ENCODE measurements around the gene WFDC2. TPM values are rescaled to one million over a fixed set of nuclear protein-coding genes. Genes with fewer than 3 reads are reported as not detected.

WFDC2 gene
- total and polyA plus RNA-seq, 3 donors from 2014 or later = 6.1 to 37.6 (median 32.0) TPM

DNA sequence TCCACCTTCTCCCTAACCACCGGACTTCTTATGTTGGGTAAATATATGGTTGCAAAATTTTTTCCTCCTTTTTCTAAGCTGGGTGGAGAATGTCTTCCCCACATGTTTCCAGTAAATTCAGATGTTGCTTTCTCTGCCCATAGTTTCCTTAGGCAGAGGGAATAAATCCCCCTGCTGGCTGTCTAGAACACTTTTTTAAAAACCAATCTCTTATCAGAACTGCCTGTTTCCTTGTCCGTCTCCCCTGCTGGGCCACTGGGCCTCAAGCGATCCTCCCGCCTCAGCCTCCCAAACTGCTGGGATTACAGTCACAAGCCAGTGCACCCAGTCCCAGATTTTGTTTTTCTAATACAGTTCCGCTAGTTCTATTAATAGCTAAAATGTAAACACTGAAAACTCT, 9.9 kb upstream of the WFDC2 start:
- intact Hi-C loops (cut with DNase I; ENCODE audit: low total_unique reads) = no loop called here
- Histone ChIP-seq H3K36me3 (ENCODE audit: low read depth, missing control alignments) (no peaks in the 10 kb centered on the region), H3K27ac (no peak overlapping the region), H3K4me3 (no peak overlapping the region), H3K27me3 (no peaks in the 10 kb centered on the region), H3K4me1 (no peaks in the 10 kb centered on the region), H3K9me3 (no peaks in the 10 kb centered on the region)
- 70 to 73% methylated on average over 5 of the region's 5 CpGs for WGBS, 2 donors
- no peak for DNase-seq
- TF ChIP-seq CTCF (IDR thresholded peaks at IDR 0.05) (no peak), POLR2A (IDR thresholded peaks at IDR 0.05) (no peak)

- WGBS, 2 donors = 79 to 97% methylated on average over 1 of the region's 1 CpG
- H3K4me1 ChIP-seq = no peaks in the 10 kb centered on the region
- intact Hi-C loops (cut with DNase I; ENCODE audit: low total_unique reads) = no loop called here
Observed at GRCh38 chr20:45461225-45461624, 8.3 kb upstream of the WFDC2 start.

DNA sequence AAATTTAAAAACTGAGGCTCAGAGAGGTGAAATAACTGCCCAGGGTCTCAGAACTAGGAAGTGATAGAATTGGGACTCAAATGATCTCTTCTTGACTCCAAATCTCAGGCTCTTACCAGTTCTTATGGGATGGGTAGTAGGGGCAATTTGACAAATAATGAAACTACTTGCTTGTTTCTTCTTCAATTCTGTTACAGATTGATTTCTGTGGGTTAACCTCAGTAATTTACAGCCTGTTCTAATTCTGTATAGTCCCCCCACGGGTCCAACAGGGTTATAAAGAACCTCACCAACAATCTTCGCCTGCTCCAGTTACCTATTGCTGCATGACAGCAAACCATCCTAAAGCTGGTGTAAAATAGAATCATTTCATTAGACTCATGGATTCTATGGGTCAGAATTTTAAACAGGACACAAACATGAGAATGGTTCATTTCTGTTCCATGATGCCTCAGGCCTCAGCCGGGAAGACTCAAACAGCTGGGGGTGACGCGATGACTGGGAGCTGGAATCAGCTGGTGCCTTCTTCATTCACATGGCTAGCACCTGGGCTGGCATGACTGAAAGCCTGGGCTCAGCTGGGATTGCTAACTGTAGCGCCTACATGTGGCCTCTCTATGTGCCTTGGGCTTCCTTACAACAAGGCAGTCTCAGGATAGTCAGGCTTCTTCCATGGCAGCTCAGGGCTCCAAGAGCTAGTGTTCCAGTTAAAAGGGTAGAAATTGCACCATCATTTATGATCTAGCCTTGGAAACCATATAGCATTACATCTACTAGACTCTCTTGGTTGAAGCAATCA, 6.6 kb upstream of the WFDC2 start:
- no peak for DNase-seq
- no peaks in the 10 kb centered on the region for H3K9me3 ChIP-seq
- WGBS, 2 donors = 87 to 89% methylated on average over 6 of the region's 6 CpGs
- H3K36me3 ChIP-seq (ENCODE audit: low read depth, missing control alignments) = no peaks in the 10 kb centered on the region
- no peaks in the 10 kb centered on the region for H3K4me1 ChIP-seq
- no peaks in the 10 kb centered on the region for H3K27me3 ChIP-seq
- no peak overlapping the region for H3K4me3 ChIP-seq
- intact Hi-C loops (cut with DNase I; ENCODE audit: low total_unique reads) = no loop called here
- H3K27ac ChIP-seq = no peak overlapping the region
- no peak for TF ChIP-seq POLR2A (IDR thresholded peaks at IDR 0.05)
- no peak for TF ChIP-seq CTCF (IDR thresholded peaks at IDR 0.05)

More at GRCh38 chr20:45461225-45461624, 8.3 kb upstream of the WFDC2 start:
- no peak for DNase-seq
- TF ChIP-seq CTCF (IDR thresholded peaks at IDR 0.05) (no peak), POLR2A (IDR thresholded peaks at IDR 0.05) (no peak)
- Histone ChIP-seq H3K27ac (no peak overlapping the region), H3K27me3 (no peaks in the 10 kb centered on the region), H3K36me3 (ENCODE audit: low read depth, missing control alignments) (no peaks in the 10 kb centered on the region), H3K4me3 (no peak overlapping the region), H3K9me3 (no peaks in the 10 kb centered on the region)

GRCh38 chr20:45463709-45464108, 5.8 kb upstream of the WFDC2 start:
- 85 to 88% methylated on average over 4 of the region's 4 CpGs for WGBS, 2 donors
- no peak for TF ChIP-seq CTCF (IDR thresholded peaks at IDR 0.05)
- no peak for TF ChIP-seq POLR2A (IDR thresholded peaks at IDR 0.05)
- Histone ChIP-seq H3K27ac (no peak overlapping the region), H3K4me1 (no peaks in the 10 kb centered on the region), H3K27me3 (no peaks in the 10 kb centered on the region), H3K4me3 (no peak overlapping the region), H3K9me3 (no peaks in the 10 kb centered on the region), H3K36me3 (ENCODE audit: low read depth, missing control alignments) (no peaks in the 10 kb centered on the region)
- intact Hi-C loops (cut with DNase I; ENCODE audit: low total_unique reads) = no loop called here
- no peak for DNase-seq

Measured in testis (tissue), 3 donors.